T-helper 17 cell (primary cell): ENCODE results near the gene DZANK1. TPM values are rescaled to one million over a fixed set of nuclear protein-coding genes. Genes with fewer than 3 reads are reported as not detected.
"Not testable (repeated sequence)": the region's sequence is repeated elsewhere in the genome, so short reads cannot be mapped to it uniquely, and the experiment has no call there.

ENCODE experiments used
- ATAC-seq: fragments of 150-1000 bp; cut with Tn5 transposase; 2 replicates; pipeline ENCODE4 v1.10.0; 2021; ENCODE audit warnings: mild to moderate bottlenecking, moderate library complexity
- DNase-seq, 3 donors: peaks; one replicate each; pipeline versions ENCODE4 v3.0.0 to v3.0.0-alpha.2; 2020 to 2021
- H3K9me3 ChIP-seq: one replicate; pipeline ENCODE4 v1.7.0; 2013; ENCODE audit warnings: low read length, mild to moderate bottlenecking; ENCODE audit not compliant: control insufficient read depth, poor library complexity, severe bottlenecking
- H3K27ac Mint-ChIP-seq: one replicate; pipeline ENCODE4 v1.8.0; 2022; ENCODE audit warnings: mild to moderate bottlenecking, moderate library complexity, mixed read lengths
- H3K27me3 Mint-ChIP-seq: one replicate; pipeline ENCODE4 v1.8.0; 2022; ENCODE audit warnings: mixed read lengths
- H3K36me3 Mint-ChIP-seq: one replicate; pipeline ENCODE4 v1.8.0; 2022; ENCODE audit warnings: low read depth, mixed read lengths
- H3K4me1 Mint-ChIP-seq: one replicate; pipeline ENCODE4 v1.8.0; 2022; ENCODE audit warnings: mild to moderate bottlenecking, mixed read lengths
- H3K4me3 Mint-ChIP-seq: one replicate; pipeline ENCODE4 v1.8.0; 2022; ENCODE audit warnings: mild to moderate bottlenecking, moderate library complexity, mixed read lengths
- total RNA-seq, 4 donors: library from RNA in 2 of 4; stranded (reverse) in 2 of 4; gene quantifications; one replicate each; pipeline ENCODE4 v1.2.3 and lab custom pipeline; 2022 to 2026

Gene DZANK1
- total RNA-seq, 2 donors from 2014 or later = 2.5 to 3.9 TPM

GRCh38 chr20:18391686-18392085 lies 75.1 kb downstream of the DZANK1 start:
- peaks cover 7% of the 10 kb centered on the region for H3K36me3 Mint-ChIP-seq

GRCh38 chr20:18390201-18390600 lies 76.6 kb downstream of the DZANK1 start:
- Mint-ChIP-seq H3K4me1 (peaks cover 2% of the 10 kb centered on the region), H3K36me3 (peaks cover 6% of the 10 kb centered on the region), H3K27ac (no peak overlapping the region), H3K4me3 (no peak overlapping the region), H3K27me3 (no peaks in the 10 kb centered on the region)
- no peak for ATAC-seq
- no peak for DNase-seq
- no peaks in the 10 kb centered on the region for H3K9me3 ChIP-seq

More at GRCh38 chr20:18391686-18392085, 75.1 kb downstream of the DZANK1 start:
- H3K4me3 Mint-ChIP-seq = no peak overlapping the region
- DNase-seq (no peak), ATAC-seq (no peak)
- H3K9me3 ChIP-seq = no peaks in the 10 kb centered on the region
- H3K27ac Mint-ChIP-seq = no peak overlapping the region
- H3K27me3 Mint-ChIP-seq = no peaks in the 10 kb centered on the region
- H3K4me1 Mint-ChIP-seq = peaks cover 6% of the 10 kb centered on the region

- Mint-ChIP-seq H3K4me3 (peak overlapping the region; percentile 19), H3K36me3 (peaks cover 6% of the 10 kb centered on the region), H3K4me1 (peaks cover 2% of the 10 kb centered on the region), H3K27ac (no peak overlapping the region), H3K27me3 (no peaks in the 10 kb centered on the region)
- no peak for ATAC-seq
- no peak for DNase-seq
- no peaks in the 10 kb centered on the region for H3K9me3 ChIP-seq
Observed at GRCh38 chr20:18388860-18389259, 78.0 kb downstream of the DZANK1 start.

GRCh38 chr20:18380908-18381529 lies 85.8 kb downstream of the DZANK1 start:
- H3K9me3 ChIP-seq = no peaks in the 10 kb centered on the region
- no peaks in the 10 kb centered on the region for H3K36me3 Mint-ChIP-seq
- DNase-seq (no peak), ATAC-seq (no peak)
- no peaks in the 10 kb centered on the region for H3K4me1 Mint-ChIP-seq
- no peaks in the 10 kb centered on the region for H3K27me3 Mint-ChIP-seq
- H3K4me3 Mint-ChIP-seq = no peak overlapping the region
- no peak overlapping the region for H3K27ac Mint-ChIP-seq

GRCh38 chr20:18377896-18378481 lies 88.8 kb downstream of the DZANK1 start:
- Mint-ChIP-seq H3K36me3 (no peaks in the 10 kb centered on the region), H3K27ac (no peak overlapping the region), H3K27me3 (peaks cover 2% of the 10 kb centered on the region), H3K4me3 (no peak overlapping the region), H3K4me1 (no peaks in the 10 kb centered on the region)
- H3K9me3 ChIP-seq = no peaks in the 10 kb centered on the region
- ATAC-seq = no peak
- DNase-seq = no peak

- H3K9me3 ChIP-seq, ATAC-seq, H3K27me3 Mint-ChIP-seq, DNase-seq, H3K36me3 Mint-ChIP-seq, H3K4me3 Mint-ChIP-seq, H3K27ac Mint-ChIP-seq, H3K4me1 Mint-ChIP-seq: not testable (repeated sequence)
Observed at GRCh38 chr20:18375551-18375950, 91.3 kb downstream of the DZANK1 start.

- H3K4me3 Mint-ChIP-seq = no peak overlapping the region
- no peak overlapping the region for H3K27ac Mint-ChIP-seq
- ATAC-seq (no peak), DNase-seq (no peak)
- peaks cover 17% of the 10 kb centered on the region for H3K27me3 Mint-ChIP-seq
- H3K4me1 Mint-ChIP-seq = no peaks in the 10 kb centered on the region
- no peaks in the 10 kb centered on the region for H3K36me3 Mint-ChIP-seq
- H3K9me3 ChIP-seq = no peaks in the 10 kb centered on the region
Observed at GRCh38 chr20:18372296-18372695, 94.5 kb downstream of the DZANK1 start.

- H3K4me1 Mint-ChIP-seq = no peaks in the 10 kb centered on the region
- no peak overlapping the region for H3K27ac Mint-ChIP-seq
- H3K27me3 Mint-ChIP-seq = peaks cover 16% of the 10 kb centered on the region
- H3K4me3 Mint-ChIP-seq = no peak overlapping the region
- H3K36me3 Mint-ChIP-seq = no peaks in the 10 kb centered on the region
- no peaks in the 10 kb centered on the region for H3K9me3 ChIP-seq
- DNase-seq (no peak), ATAC-seq (no peak)
Observed at GRCh38 chr20:18364768-18365167, 102.1 kb downstream of the DZANK1 start.

GRCh38 chr20:18363708-18364107 lies 103.1 kb downstream of the DZANK1 start:
- no peaks in the 10 kb centered on the region for H3K9me3 ChIP-seq
- H3K4me1 Mint-ChIP-seq = no peaks in the 10 kb centered on the region
- H3K27me3 Mint-ChIP-seq = peaks cover 9% of the 10 kb centered on the region
- no peaks in the 10 kb centered on the region for H3K36me3 Mint-ChIP-seq
- H3K4me3 Mint-ChIP-seq = no peak overlapping the region
- DNase-seq (no peak), ATAC-seq (no peak)
- H3K27ac Mint-ChIP-seq = no peak overlapping the region

- Mint-ChIP-seq H3K27ac (no peak overlapping the region), H3K4me3 (no peak overlapping the region), H3K4me1 (no peaks in the 10 kb centered on the region), H3K36me3 (no peaks in the 10 kb centered on the region), H3K27me3 (peaks cover 5% of the 10 kb centered on the region)
- no peaks in the 10 kb centered on the region for H3K9me3 ChIP-seq
- no peak for DNase-seq
- ATAC-seq = no peak
Observed at GRCh38 chr20:18362916-18363315, 103.9 kb downstream of the DZANK1 start.

- Mint-ChIP-seq H3K4me1 (no peaks in the 10 kb centered on the region), H3K27ac (no peak overlapping the region), H3K36me3 (no peaks in the 10 kb centered on the region), H3K27me3 (peaks cover 5% of the 10 kb centered on the region), H3K4me3 (no peak overlapping the region)
- no peak for DNase-seq
- H3K9me3 ChIP-seq = no peaks in the 10 kb centered on the region
- no peak for ATAC-seq
Observed at GRCh38 chr20:18361678-18362077, 105.2 kb downstream of the DZANK1 start.

GRCh38 chr20:18360635-18361034 lies 106.2 kb downstream of the DZANK1 start:
- ATAC-seq (no peak), DNase-seq (no peak)
- H3K27ac Mint-ChIP-seq = no peak overlapping the region
- no peaks in the 10 kb centered on the region for H3K9me3 ChIP-seq
- H3K4me1 Mint-ChIP-seq = no peaks in the 10 kb centered on the region
- no peak overlapping the region for H3K4me3 Mint-ChIP-seq
- peaks cover 5% of the 10 kb centered on the region for H3K27me3 Mint-ChIP-seq
- H3K36me3 Mint-ChIP-seq = no peaks in the 10 kb centered on the region

- H3K27me3 Mint-ChIP-seq = peaks cover 5% of the 10 kb centered on the region
- no peaks in the 10 kb centered on the region for H3K36me3 Mint-ChIP-seq
- no peaks in the 10 kb centered on the region for H3K9me3 ChIP-seq
- no peaks in the 10 kb centered on the region for H3K4me1 Mint-ChIP-seq
- no peak for ATAC-seq
- DNase-seq = no peak
- H3K27ac Mint-ChIP-seq = no peak overlapping the region
- H3K4me3 Mint-ChIP-seq = no peak overlapping the region
Observed at GRCh38 chr20:18359854-18360253, 107.0 kb downstream of the DZANK1 start.

GRCh38 chr20:18349749-18350148 lies 117.1 kb downstream of the DZANK1 start:
- not testable (repeated sequence) for DNase-seq, H3K27ac Mint-ChIP-seq, H3K4me1 Mint-ChIP-seq, H3K36me3 Mint-ChIP-seq, ATAC-seq, H3K9me3 ChIP-seq
- H3K4me3 Mint-ChIP-seq = peak overlapping the region; percentile 26
- H3K27me3 Mint-ChIP-seq = peaks cover 26% of the 10 kb centered on the region
